ENCODE data around the gene UBA1. TPM values are rescaled to one million over a fixed set of nuclear protein-coding genes. Genes with fewer than 3 reads are reported as not detected.
A peak's percentile ranks its signal among the peaks of the same experiment; 100 is the strongest.

The UBA1 gene
- total RNA-seq, 1 donor from 2014 or later: 384 TPM

GRCh38 chrX:47146121-47146935 lies 47.3 kb upstream of the UBA1 start:
- Mint-ChIP-seq H3K4me1 (ENCODE audit: unreplicated experiment) (no peaks in the 10 kb centered on the region), H3K9me3 (no peaks in the 10 kb centered on the region), H3K27me3 (no peaks in the 10 kb centered on the region), H3K4me3 (peak overlapping the region; percentile 98), H3K27ac (peak overlapping the region; percentile 99), H3K36me3 (peaks cover 8% of the 10 kb centered on the region)
- DNase-seq (ENCODE audit: extremely low spot score, unreplicated experiment): no peak
- TF ChIP-seq CTCF (conservative IDR thresholded peaks at IDR 0.05): no peak

DNA sequence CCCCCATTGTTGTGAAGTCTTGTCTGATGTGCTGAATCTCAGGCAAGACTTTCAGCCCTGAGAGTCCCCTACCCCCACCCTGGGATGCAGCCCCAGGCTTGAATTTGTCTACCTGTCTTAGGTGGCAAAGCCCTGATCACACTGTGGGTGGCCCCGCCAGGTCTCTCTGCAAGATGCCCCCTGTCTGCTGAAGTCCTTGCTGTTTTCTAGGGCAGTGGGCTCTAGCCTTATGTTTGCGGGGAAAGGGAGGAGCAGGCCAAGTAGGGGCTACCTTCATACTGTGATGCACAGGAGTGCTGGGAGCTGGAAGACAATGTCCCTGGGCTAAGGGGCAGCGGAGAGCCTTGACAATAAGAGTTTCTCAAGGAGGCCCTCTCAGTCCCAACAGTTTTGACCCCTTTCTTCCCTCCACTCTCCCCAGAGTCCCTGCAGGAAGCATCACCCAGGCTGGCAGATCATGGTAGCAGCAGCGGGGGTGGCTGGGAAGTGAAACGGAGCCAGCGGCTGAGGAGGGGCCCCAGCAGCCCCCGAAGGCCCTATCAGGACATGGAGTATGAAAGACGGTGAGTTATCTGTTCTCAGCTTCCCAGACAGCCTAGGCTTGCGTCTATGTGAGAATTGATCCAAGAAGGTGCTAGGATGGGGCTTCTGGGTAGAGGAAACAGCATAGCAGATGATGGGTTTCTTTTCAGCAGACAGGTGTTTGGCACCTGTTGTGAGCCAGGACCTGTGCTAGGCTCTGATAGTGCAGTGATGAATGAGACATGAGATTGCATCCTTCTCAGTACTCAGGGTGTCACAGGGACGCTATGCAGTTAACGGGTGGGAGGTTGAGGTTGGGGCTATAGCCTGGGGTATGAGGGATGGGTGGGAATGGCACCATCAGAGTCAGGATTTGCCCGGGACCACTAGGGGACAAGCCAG lies 46.4 kb upstream of the UBA1 start:
- Mint-ChIP-seq H3K4me1 (ENCODE audit: unreplicated experiment) (no peaks in the 10 kb centered on the region), H3K36me3 (peaks cover 8% of the 10 kb centered on the region), H3K27me3 (no peaks in the 10 kb centered on the region), H3K9me3 (no peaks in the 10 kb centered on the region), H3K4me3 (peak overlapping the region; percentile 31), H3K27ac (peak overlapping the region; percentile 21)
- TF ChIP-seq CTCF (conservative IDR thresholded peaks at IDR 0.05): no peak
- no peak for DNase-seq (ENCODE audit: extremely low spot score, unreplicated experiment)

DNA sequence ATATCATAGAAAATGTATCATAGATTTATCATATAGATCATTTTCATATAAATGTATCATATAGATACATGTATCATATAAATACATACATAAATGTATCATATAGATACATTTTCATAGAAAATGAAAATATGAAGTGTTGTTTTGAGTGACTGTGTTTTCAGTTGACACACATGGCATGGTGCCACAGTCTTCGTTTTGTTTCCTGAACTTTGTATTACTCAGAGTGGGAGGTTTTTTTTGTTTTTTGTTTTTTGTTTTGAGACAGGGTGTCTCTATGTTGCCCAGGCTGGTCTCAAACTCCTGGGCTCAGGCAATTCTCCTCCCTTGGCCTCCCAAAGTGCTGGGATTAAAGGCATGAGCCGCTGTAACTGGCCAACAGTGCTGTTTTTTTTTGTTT lies 44.7 kb upstream of the UBA1 start:
- Mint-ChIP-seq H3K27me3 (no peaks in the 10 kb centered on the region), H3K36me3 (peaks cover 4% of the 10 kb centered on the region), H3K4me1 (ENCODE audit: unreplicated experiment) (no peaks in the 10 kb centered on the region), H3K9me3 (no peaks in the 10 kb centered on the region), H3K27ac (no peak overlapping the region), H3K4me3 (no peak overlapping the region)
- DNase-seq (ENCODE audit: extremely low spot score, unreplicated experiment): no peak
- no peak for TF ChIP-seq CTCF (conservative IDR thresholded peaks at IDR 0.05)

- Mint-ChIP-seq H3K27ac (no peak overlapping the region), H3K9me3 (no peaks in the 10 kb centered on the region), H3K4me3 (no peak overlapping the region), H3K27me3 (no peaks in the 10 kb centered on the region), H3K4me1 (ENCODE audit: unreplicated experiment) (no peaks in the 10 kb centered on the region), H3K36me3 (peaks cover 4% of the 10 kb centered on the region)
- DNase-seq (ENCODE audit: extremely low spot score, unreplicated experiment): no peak
- TF ChIP-seq CTCF (conservative IDR thresholded peaks at IDR 0.05): no peak
These were observed 42.2 kb upstream of the UBA1 start for GRCh38 chrX:47151435-47151834.

GRCh38 chrX:47156611-47157520 lies 36.8 kb upstream of the UBA1 start:
- Mint-ChIP-seq H3K9me3 (no peaks in the 10 kb centered on the region), H3K36me3 (peaks cover 10% of the 10 kb centered on the region)
- no peak for DNase-seq (ENCODE audit: extremely low spot score, unreplicated experiment)

More at GRCh38 chrX:47156611-47157520, 36.8 kb upstream of the UBA1 start:
- H3K27me3 Mint-ChIP-seq: no peaks in the 10 kb centered on the region
- no peak for TF ChIP-seq CTCF (conservative IDR thresholded peaks at IDR 0.05)
- no peak overlapping the region for H3K27ac Mint-ChIP-seq
- H3K4me1 Mint-ChIP-seq (ENCODE audit: unreplicated experiment): no peaks in the 10 kb centered on the region
- no peak overlapping the region for H3K4me3 Mint-ChIP-seq

Measured in type B pancreatic cell (in vitro differentiated cells).